ENCODE measurements around the gene LRSAM1. TPM values are rescaled to one million over a fixed set of nuclear protein-coding genes. Genes with fewer than 3 reads are reported as not detected.

Gene LRSAM1
- total and polyA plus RNA-seq, 2 of the 8 experiments (the other 6 are each of a cell fraction or from before 2014, with no cell fraction given) = 9.7 to 18.3 TPM

DNA sequence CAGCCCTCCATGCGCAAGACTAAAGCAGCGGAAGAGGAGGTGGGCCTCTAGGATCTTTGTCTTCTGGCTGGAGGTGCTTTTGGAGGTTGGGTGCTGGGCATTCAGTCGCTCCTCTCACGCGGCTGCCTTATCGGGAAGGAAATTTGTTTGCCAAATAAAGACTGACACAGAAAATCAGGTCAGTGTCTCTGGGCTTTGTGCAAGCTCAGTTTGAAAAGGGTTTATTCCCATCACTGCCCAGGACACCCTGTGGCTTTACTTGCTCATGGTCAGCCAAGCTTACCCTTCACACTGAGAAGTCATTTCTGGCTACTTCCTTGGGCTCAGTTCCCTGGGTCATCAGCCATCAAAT lies 43.8 kb upstream of the LRSAM1 start:
- Histone ChIP-seq H3K18ac (ENCODE audit: extremely low read depth, low read length) (no peak overlapping the region), H3K27ac (ENCODE audit: low read depth, low read length) (no peak overlapping the region), H3K4me2 (ENCODE audit: insufficient read depth in 1 of 2, low read depth in 2 of 2, low read length in 2 of 2) (no peak overlapping the region), H2AFZ (ENCODE audit: low read length) (no peak overlapping the region), H4K5ac (ENCODE audit: insufficient read length, low read depth, low read length) (no peak overlapping the region), H3K9ac (replicated peaks in 1 of 4; ENCODE audit: extremely low read depth in 1 of 4, low read depth in 3 of 4, low read length in 3 of 4) (no peak overlapping the region), H2BK5ac (ENCODE audit: low read depth, low read length) (0 out of 2 replicates have a peak overlapping the region, but pooled peaks have one; percentile 24), H3K14ac (ENCODE audit: insufficient read length) (no peak overlapping the region), H2BK120ac (replicated peaks; ENCODE audit: low read depth, low read length) (no peak overlapping the region), H4K91ac (replicated peaks; ENCODE audit: insufficient read length, low read length) (no peak overlapping the region), H3K56ac (replicated peaks; ENCODE audit: insufficient read length, low read depth, low read length) (no peak overlapping the region), H4K8ac (ENCODE audit: extremely low read depth, insufficient read depth, low read length) (no peak overlapping the region), H3K27me3 (replicated peaks in 1 of 4; ENCODE audit: control insufficient read depth in 3 of 4, extremely low read depth in 1 of 4, insufficient read depth in 3 of 4, low read length in 3 of 4) (no peaks in the 10 kb centered on the region), H3K79me1 (ENCODE audit: low read depth, low read length) (no peaks in the 10 kb centered on the region), H3K4me3 (ENCODE audit: extremely low read depth in 1 of 4, insufficient read depth in 2 of 4, low read depth in 3 of 4, low read length in 4 of 4) (no peak overlapping the region), H2BK12ac (ENCODE audit: low read depth, low read length) (no peak overlapping the region), H3K23ac (ENCODE audit: insufficient read length) (no peak overlapping the region), H2BK15ac (ENCODE audit: low read length) (no peak overlapping the region), H4K20me1 (replicated peaks in 1 of 2; ENCODE audit: control insufficient read depth in 1 of 2, insufficient read depth in 2 of 2, low read length in 2 of 2) (peaks cover 0 to 7% of the 10 kb centered on the region in 2 experiments), H3K9me3 (ENCODE audit: insufficient read depth in 2 of 2, low read depth in 1 of 2, low read length in 1 of 2) (no peaks in the 10 kb centered on the region), H3K4me1 (replicated peaks in 1 of 4; ENCODE audit: control insufficient read depth in 3 of 4, insufficient read depth in 4 of 4, low read length in 3 of 4) (no peaks in the 10 kb centered on the region), H3K36me3 (ENCODE audit: control insufficient read depth in 2 of 4, insufficient read depth in 4 of 4, low read length in 3 of 4) (peaks cover 2 to 13% (median 6%) of the 10 kb centered on the region in 4 experiments; a peak in 5 of 8 replicates), H3K79me2 (ENCODE audit: control insufficient read depth in 1 of 2, insufficient read depth in 2 of 2, low read length in 2 of 2) (no peaks in the 10 kb centered on the region), H3K23me2 (ENCODE audit: low read depth, low read length) (no peaks in the 10 kb centered on the region), H2AK5ac (ENCODE audit: low read depth, low read length) (no peak overlapping the region), H3K4ac (replicated peaks; ENCODE audit: insufficient read length, low read depth, low read length) (no peak overlapping the region), H2BK20ac (ENCODE audit: low read length) (no peak overlapping the region)
- no peak for TF ChIP-seq HDAC6 (IDR thresholded peaks at IDR 0.05; ENCODE audit: low read depth, low read length)
- 87% methylated on average over 6 of the region's 6 CpGs; no CpG with 5 or more reads in 1 of the 2 experiments for WGBS, 2 experiments (ENCODE audit: extremely low coverage in 1 of 2, insufficient coverage in 1 of 2, insufficient read length in 1 of 2, insufficient replicate concordance in 2 of 2, low coverage in 1 of 2, low lambda C conversion rate in 2 of 2, missing lambda C conversion rate in 1 of 2)
- ChIA-PET POLR2A (ENCODE audit: partially characterized antibody) (interaction anchor here (1.9 to 2.0 kb wide), 2 partner anchors 10 to 40 kb away, joined by 6 to 8 read pairs; partner anchors contain the start of gene SLC2A8), CTCF (ENCODE audit: partially characterized antibody) (interaction anchor here (1.0 to 2.9 kb wide), 6 partner anchors 10 to 193 kb away, joined by 3 to 10 read pairs (median 4); partner anchors contain the start of gene SLC2A8)
- no peak for FAIRE-seq
- DNase-seq (ENCODE audit: low read depth in 1 of 2, low spot score in 2 of 2) = no peak

Measured in H1 (cell line).